ENCODE measurements around the gene CAMK4.

CAMK4 gene

GRCh38 chr5:111453747-111454146, 229.6 kb downstream of the CAMK4 start:
- TF ChIP-seq CTCF (IDR thresholded peaks at IDR 0.05), result no peak
- Mint-ChIP-seq H3K4me3 (no peak overlapping the region), H3K36me3 (ENCODE audit: low read depth) (no peaks in the 10 kb centered on the region)

GRCh38 chr5:111454198-111454622, 230.0 kb downstream of the CAMK4 start:
- no peak for DNase-seq
- no peak overlapping the region for H3K4me3 Mint-ChIP-seq

More at GRCh38 chr5:111453747-111454146, 229.6 kb downstream of the CAMK4 start:
- no peaks in the 10 kb centered on the region for H3K9me3 Mint-ChIP-seq
- DNase-seq, result no peak
- no peaks in the 10 kb centered on the region for H3K4me1 Mint-ChIP-seq
- H3K27ac Mint-ChIP-seq, result no peak overlapping the region
- peaks cover 6% of the 10 kb centered on the region for H3K27me3 Mint-ChIP-seq (ENCODE audit: low read depth, poor library complexity)

GRCh38 chr5:111454776-111455175, 230.6 kb downstream of the CAMK4 start:
- H3K27ac Mint-ChIP-seq, result no peak overlapping the region
- peaks cover 6% of the 10 kb centered on the region for H3K27me3 Mint-ChIP-seq (ENCODE audit: low read depth, poor library complexity)
- no peaks in the 10 kb centered on the region for H3K4me1 Mint-ChIP-seq
- no peaks in the 10 kb centered on the region for H3K9me3 Mint-ChIP-seq
- H3K4me3 Mint-ChIP-seq, result no peak overlapping the region
- TF ChIP-seq CTCF (IDR thresholded peaks at IDR 0.05), result no peak
- H3K36me3 Mint-ChIP-seq (ENCODE audit: low read depth), result no peaks in the 10 kb centered on the region
- no peak for DNase-seq

More at GRCh38 chr5:111454198-111454622, 230.0 kb downstream of the CAMK4 start:
- peaks cover 6% of the 10 kb centered on the region for H3K27me3 Mint-ChIP-seq (ENCODE audit: low read depth, poor library complexity)
- no peaks in the 10 kb centered on the region for H3K36me3 Mint-ChIP-seq (ENCODE audit: low read depth)
- no peaks in the 10 kb centered on the region for H3K9me3 Mint-ChIP-seq
- TF ChIP-seq CTCF (IDR thresholded peaks at IDR 0.05), result no peak
- H3K27ac Mint-ChIP-seq, result no peak overlapping the region
- no peaks in the 10 kb centered on the region for H3K4me1 Mint-ChIP-seq

GRCh38 chr5:111461255-111461671, 237.1 kb downstream of the CAMK4 start:
- H3K27ac Mint-ChIP-seq, result no peak overlapping the region
- DNase-seq, result peak; percentile 16
- peak; percentile 45 for TF ChIP-seq CTCF (IDR thresholded peaks at IDR 0.05)
- H3K4me1 Mint-ChIP-seq, result no peaks in the 10 kb centered on the region
- peaks cover 7% of the 10 kb centered on the region for H3K9me3 Mint-ChIP-seq
- H3K4me3 Mint-ChIP-seq, result no peak overlapping the region
- no peaks in the 10 kb centered on the region for H3K36me3 Mint-ChIP-seq (ENCODE audit: low read depth)
- H3K27me3 Mint-ChIP-seq (ENCODE audit: low read depth, poor library complexity), result peaks cover 8% of the 10 kb centered on the region

GRCh38 chr5:111461934-111462333, 237.8 kb downstream of the CAMK4 start:
- no peak overlapping the region for H3K27ac Mint-ChIP-seq
- H3K4me3 Mint-ChIP-seq, result no peak overlapping the region
- no peaks in the 10 kb centered on the region for H3K4me1 Mint-ChIP-seq
- no peaks in the 10 kb centered on the region for H3K36me3 Mint-ChIP-seq (ENCODE audit: low read depth)
- no peak for DNase-seq
- H3K9me3 Mint-ChIP-seq, result peaks cover 7% of the 10 kb centered on the region
- peaks cover 8% of the 10 kb centered on the region for H3K27me3 Mint-ChIP-seq (ENCODE audit: low read depth, poor library complexity)
- TF ChIP-seq CTCF (IDR thresholded peaks at IDR 0.05), result no peak

GRCh38 chr5:111463311-111463710, 239.1 kb downstream of the CAMK4 start:
- peaks cover 7% of the 10 kb centered on the region for H3K9me3 Mint-ChIP-seq
- no peaks in the 10 kb centered on the region for H3K4me1 Mint-ChIP-seq
- H3K27me3 Mint-ChIP-seq (ENCODE audit: low read depth, poor library complexity), result peaks cover 3% of the 10 kb centered on the region
- TF ChIP-seq CTCF (IDR thresholded peaks at IDR 0.05), result no peak
- H3K4me3 Mint-ChIP-seq, result no peak overlapping the region
- H3K36me3 Mint-ChIP-seq (ENCODE audit: low read depth), result no peaks in the 10 kb centered on the region
- H3K27ac Mint-ChIP-seq, result no peak overlapping the region
- DNase-seq, result no peak
